Mucosa of stomach (tissue), 1 donor: ENCODE measurements around the gene LPCAT2.

Experiments
- H3K27me3 ChIP-seq: one replicate; pipeline ENCODE4 v1.7.0; 2013; ENCODE audit warnings: mild to moderate bottlenecking, low read length; ENCODE audit not compliant: control insufficient read depth, insufficient read depth
- H3K36me3 ChIP-seq: one replicate; pipeline ENCODE4 v1.7.0; 2013; ENCODE audit warnings: low read length; ENCODE audit not compliant: control insufficient read depth, insufficient read depth
- H3K4me1 ChIP-seq: one replicate; pipeline ENCODE4 v1.7.0; 2013; ENCODE audit warnings: mild to moderate bottlenecking, low read length; ENCODE audit not compliant: control insufficient read depth, insufficient read depth
- H3K4me3 ChIP-seq: one replicate; pipeline ENCODE4 v1.7.0; 2013; ENCODE audit warnings: low read length
- H3K9ac ChIP-seq: one replicate; pipeline ENCODE4 v1.7.0; 2013; ENCODE audit warnings: mild to moderate bottlenecking, low read length, moderate library complexity
- H3K9me3 ChIP-seq: one replicate; pipeline ENCODE4 v1.7.0; 2013; ENCODE audit warnings: mild to moderate bottlenecking, low read length, moderate library complexity; ENCODE audit not compliant: control insufficient read depth
- donor health status: Pancreatic carcinoma.

Gene LPCAT2

DNA sequence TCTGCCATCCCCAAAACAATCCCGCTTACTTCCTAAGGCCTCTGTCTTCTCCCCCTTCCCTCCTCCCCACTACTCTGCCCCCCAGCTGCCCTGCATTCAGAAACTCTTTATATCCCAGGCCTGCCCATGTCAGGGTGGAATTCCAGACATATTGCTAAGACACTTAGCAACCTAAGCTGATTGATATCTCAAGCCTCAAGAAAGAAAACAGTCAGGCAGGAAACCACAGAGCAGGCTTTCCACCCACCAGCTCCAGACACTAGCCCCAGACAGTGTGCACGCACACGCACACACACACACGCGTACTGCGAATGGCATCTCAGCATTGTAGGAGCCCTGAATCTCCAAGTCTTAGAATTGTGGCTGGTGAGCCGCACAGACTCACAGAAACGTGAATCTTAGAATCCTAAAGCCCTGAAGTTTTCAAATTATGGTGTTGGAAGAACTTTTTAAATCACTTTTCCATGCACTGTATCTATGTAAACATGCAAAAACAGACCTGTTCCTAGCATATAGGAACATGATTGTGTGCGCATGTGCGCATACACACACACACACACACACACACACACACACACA lies 8.8 kb upstream of the LPCAT2 start:
- H3K27me3 ChIP-seq: no peaks in the 10 kb centered on the region
- no peak overlapping the region for H3K4me3 ChIP-seq
- no peaks in the 10 kb centered on the region for H3K36me3 ChIP-seq
- H3K9ac ChIP-seq: peak overlapping the region; percentile 2
- peaks cover 47% of the 10 kb centered on the region for H3K4me1 ChIP-seq
- no peaks in the 10 kb centered on the region for H3K9me3 ChIP-seq

DNA sequence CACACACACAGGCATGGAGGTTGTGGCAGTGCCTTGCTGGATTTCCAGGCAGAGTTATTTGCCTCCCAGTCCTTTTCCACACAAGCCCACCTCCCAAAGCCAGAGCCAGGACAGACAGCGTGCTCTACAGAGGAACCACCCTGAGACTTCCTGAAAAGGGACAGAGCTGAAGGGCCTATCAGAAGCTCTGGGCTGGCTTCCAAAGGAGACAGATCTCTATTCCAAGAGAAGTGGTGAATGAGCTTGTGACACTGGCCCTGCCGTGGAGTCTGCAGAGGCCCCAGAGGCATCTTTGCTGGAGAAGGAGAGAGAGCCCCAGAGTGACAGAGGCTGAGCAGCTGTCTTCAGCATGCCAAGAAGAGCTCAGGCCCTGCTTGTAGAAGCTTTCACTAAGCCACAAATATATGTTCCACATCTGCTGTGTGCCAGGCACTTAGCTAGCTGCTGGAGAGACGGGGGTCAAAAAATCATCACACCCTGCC lies 8.3 kb upstream of the LPCAT2 start:
- no peak overlapping the region for H3K4me3 ChIP-seq
- H3K9me3 ChIP-seq: no peaks in the 10 kb centered on the region
- no peaks in the 10 kb centered on the region for H3K27me3 ChIP-seq
- H3K36me3 ChIP-seq: no peaks in the 10 kb centered on the region
- peak overlapping the region; percentile 2 for H3K9ac ChIP-seq
- peaks cover 47% of the 10 kb centered on the region for H3K4me1 ChIP-seq

DNA sequence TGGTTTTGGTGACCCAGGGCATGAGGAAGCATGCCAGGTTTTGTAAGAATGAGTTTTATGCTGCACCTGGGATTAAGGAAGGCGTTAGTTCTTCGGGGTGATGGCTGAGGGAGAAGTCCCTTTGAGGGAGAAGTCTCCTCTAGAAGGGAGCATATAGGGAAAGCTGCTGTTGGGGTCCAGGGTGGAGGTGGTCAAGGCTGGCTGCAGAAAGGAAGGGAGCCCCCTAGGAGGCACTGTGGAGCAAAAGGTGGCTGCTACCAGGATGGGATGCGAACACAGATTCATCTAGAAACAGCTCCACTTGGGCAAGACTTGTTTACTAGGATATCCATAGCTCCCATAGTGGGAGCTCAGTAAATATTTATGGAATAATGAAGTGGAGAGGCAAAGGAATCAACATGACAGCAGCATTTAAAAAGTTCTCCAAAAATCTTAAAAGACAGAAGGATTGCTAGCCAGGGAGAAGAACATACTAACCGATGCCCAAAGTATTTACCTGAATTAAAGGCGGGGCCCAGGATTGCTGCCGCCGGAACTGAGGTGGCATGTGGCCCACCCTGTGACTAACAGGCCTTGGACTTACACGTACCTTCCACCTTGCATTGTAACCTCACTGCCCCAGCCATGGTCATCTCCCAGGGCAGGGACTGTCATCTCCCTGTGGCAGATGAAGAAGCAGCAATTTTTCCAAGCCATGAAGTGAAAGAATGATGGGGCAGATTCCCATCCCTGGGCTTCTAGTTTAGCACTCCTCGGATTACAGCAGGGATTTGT lies 7.1 kb upstream of the LPCAT2 start:
- Histone ChIP-seq H3K9ac (no peak overlapping the region), H3K27me3 (no peaks in the 10 kb centered on the region), H3K4me1 (peaks cover 47% of the 10 kb centered on the region), H3K4me3 (no peak overlapping the region), H3K36me3 (no peaks in the 10 kb centered on the region), H3K9me3 (no peaks in the 10 kb centered on the region)

DNA sequence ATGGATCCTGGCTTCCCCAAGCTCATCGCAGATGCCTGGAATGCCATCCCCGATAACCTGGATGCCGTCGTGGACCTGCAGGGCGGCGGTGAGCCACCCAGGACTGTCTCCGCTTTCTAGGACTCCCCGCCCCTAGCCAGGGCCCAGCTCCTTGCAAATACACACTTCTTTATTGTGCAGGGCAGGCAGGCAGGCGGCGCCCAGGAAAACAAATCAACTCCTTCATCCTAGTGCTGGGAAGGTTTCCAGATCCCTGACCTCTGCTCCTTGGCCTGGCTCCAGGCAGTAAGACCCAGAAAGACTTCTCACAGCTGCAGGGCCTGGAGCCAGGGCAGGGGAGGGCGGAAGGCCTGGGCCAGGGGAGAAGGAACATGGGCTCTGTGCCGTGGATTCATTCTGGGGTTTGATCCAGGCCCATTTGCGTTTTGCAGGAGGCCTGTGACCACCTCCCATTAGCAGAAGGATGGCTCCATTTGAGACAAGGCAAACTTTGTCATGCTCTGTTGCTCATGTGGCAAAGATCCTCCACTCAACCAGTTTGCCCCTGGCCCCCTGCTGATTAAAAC lies 6.0 kb upstream of the LPCAT2 start:
- Histone ChIP-seq H3K9ac (no peak overlapping the region), H3K27me3 (no peaks in the 10 kb centered on the region), H3K4me1 (peaks cover 47% of the 10 kb centered on the region), H3K36me3 (no peaks in the 10 kb centered on the region), H3K4me3 (no peak overlapping the region), H3K9me3 (no peaks in the 10 kb centered on the region)

DNA sequence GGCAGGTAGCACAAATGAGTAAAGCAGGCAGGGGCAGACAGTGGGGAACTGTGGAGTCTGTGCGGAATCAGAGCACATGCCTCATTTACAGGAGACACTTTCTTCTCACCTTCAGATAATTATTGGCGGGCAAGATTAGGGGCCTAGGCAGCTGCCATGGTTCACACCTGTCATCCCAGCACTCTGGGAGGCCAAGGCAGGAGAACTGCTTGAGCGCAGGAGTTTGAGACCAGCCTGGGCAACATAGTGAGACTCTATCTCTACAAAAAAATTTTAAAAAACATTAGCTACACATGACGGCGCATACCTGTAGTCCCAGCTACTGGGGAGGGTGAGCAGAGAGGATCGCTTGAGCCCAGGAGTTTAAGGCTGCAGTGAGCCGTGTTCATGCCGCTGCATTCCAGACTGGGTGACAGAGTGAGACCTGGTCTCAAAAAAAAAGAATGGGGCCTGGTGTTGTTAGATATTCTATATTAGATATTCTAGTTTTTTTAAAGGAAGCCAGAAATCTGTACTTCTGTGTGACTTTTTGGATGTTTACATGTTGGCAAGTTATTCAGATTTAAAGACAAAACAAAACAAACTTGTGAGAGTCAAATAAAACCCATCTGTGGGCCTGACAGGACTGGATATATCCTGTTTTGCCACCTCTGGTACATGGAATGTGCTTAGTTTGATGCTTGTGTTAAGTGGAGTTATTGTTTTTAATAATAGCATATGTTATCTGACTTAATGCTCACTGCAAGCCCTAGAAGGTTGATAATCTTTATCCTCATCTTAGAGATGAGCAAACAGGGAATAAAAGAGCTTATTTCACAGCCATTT lies 4.9 kb upstream of the LPCAT2 start:
- Histone ChIP-seq H3K27me3 (no peaks in the 10 kb centered on the region), H3K36me3 (no peaks in the 10 kb centered on the region), H3K4me3 (no peak overlapping the region), H3K9ac (no peak overlapping the region), H3K9me3 (no peaks in the 10 kb centered on the region), H3K4me1 (peaks cover 47% of the 10 kb centered on the region)

DNA sequence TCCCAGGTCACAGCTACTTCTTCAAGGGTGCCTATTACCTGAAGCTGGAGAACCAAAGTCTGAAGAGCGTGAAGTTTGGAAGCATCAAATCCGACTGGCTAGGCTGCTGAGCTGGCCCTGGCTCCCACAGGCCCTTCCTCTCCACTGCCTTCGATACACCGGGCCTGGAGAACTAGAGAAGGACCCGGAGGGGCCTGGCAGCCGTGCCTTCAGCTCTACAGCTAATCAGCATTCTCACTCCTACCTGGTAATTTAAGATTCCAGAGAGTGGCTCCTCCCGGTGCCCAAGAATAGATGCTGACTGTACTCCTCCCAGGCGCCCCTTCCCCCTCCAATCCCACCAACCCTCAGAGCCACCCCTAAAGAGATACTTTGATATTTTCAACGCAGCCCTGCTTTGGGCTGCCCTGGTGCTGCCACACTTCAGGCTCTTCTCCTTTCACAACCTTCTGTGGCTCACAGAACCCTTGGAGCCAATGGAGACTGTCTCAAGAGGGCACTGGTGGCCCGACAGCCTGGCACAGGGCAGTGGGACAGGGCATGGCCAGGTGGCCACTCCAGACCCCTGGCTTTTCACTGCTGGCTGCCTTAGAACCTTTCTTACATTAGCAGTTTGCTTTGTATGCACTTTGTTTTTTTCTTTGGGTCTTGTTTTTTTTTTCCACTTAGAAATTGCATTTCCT lies 3.4 kb upstream of the LPCAT2 start:
- Histone ChIP-seq H3K4me3 (no peak overlapping the region), H3K9me3 (no peaks in the 10 kb centered on the region), H3K27me3 (no peaks in the 10 kb centered on the region), H3K4me1 (peaks cover 48% of the 10 kb centered on the region), H3K9ac (no peak overlapping the region), H3K36me3 (no peaks in the 10 kb centered on the region)

DNA sequence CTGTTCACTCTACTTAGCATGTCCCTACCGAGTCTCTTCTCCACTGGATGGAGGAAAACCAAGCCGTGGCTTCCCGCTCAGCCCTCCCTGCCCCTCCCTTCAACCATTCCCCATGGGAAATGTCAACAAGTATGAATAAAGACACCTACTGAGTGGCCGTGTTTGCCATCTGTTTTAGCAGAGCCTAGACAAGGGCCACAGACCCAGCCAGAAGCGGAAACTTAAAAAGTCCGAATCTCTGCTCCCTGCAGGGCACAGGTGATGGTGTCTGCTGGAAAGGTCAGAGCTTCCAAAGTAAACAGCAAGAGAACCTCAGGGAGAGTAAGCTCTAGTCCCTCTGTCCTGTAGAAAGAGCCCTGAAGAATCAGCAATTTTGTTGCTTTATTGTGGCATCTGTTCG lies 2.8 kb upstream of the LPCAT2 start:
- no peaks in the 10 kb centered on the region for H3K9me3 ChIP-seq
- no peak overlapping the region for H3K4me3 ChIP-seq
- peaks cover 42% of the 10 kb centered on the region for H3K4me1 ChIP-seq
- H3K36me3 ChIP-seq: no peaks in the 10 kb centered on the region
- H3K9ac ChIP-seq: no peak overlapping the region
- H3K27me3 ChIP-seq: no peaks in the 10 kb centered on the region

DNA sequence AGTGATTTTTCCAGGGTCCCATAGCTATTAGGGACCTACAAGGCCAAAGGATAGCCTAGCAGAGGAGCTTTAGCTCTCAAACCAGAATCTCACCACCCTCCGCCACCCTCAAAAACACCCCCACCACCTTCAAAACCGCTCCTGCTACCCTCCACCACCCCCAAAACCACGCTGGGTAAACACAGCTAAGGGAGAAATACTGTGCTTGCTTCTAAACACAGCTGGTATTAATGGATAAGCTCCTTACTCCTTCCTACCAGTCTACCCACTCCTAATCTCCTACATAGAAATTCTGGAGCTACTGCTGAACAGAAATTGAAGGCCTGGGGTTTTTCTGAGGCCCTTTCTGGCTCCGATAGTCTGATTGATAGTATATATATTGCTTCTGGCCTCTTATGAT lies 2.2 kb upstream of the LPCAT2 start:
- Histone ChIP-seq H3K9me3 (no peaks in the 10 kb centered on the region), H3K9ac (no peak overlapping the region), H3K4me1 (peaks cover 35% of the 10 kb centered on the region), H3K4me3 (no peak overlapping the region), H3K27me3 (no peaks in the 10 kb centered on the region), H3K36me3 (no peaks in the 10 kb centered on the region)

DNA sequence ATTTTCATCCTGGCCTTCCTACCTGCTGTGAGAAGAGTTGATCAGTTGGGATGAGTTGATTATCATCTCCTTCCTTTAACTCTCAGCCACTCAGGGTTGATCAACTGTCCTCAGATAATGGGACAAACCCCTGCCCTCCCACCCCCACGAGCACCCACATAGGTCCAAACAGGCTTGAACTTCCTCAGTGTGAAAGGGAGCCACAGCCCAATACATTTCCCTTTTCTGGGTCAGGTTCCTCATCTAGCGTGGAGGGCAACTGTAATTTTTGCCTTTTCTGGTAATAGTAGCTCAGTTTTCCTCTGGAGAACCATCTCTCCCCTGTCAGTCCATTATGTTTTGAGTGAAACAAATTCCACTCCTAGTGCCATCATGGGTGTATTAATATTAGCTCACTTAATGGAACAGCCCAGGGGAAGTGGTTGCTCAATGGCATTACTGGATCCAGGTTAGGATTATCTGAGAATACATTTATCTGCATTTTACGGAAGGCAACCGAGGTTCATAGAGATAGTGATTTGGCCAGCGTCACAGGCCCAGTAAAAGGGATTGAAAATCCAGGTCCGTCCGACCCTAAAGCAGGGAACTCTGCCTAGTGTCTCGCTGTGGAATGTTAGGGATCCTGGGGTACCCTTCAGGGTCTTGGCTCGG lies 476 bp upstream of the LPCAT2 start:
- Histone ChIP-seq H3K4me1 (peaks cover 18% of the 10 kb centered on the region), H3K9ac (peak overlapping the region; percentile 72), H3K36me3 (no peaks in the 10 kb centered on the region), H3K9me3 (no peaks in the 10 kb centered on the region), H3K4me3 (peak overlapping the region; percentile 15), H3K27me3 (no peaks in the 10 kb centered on the region)

DNA sequence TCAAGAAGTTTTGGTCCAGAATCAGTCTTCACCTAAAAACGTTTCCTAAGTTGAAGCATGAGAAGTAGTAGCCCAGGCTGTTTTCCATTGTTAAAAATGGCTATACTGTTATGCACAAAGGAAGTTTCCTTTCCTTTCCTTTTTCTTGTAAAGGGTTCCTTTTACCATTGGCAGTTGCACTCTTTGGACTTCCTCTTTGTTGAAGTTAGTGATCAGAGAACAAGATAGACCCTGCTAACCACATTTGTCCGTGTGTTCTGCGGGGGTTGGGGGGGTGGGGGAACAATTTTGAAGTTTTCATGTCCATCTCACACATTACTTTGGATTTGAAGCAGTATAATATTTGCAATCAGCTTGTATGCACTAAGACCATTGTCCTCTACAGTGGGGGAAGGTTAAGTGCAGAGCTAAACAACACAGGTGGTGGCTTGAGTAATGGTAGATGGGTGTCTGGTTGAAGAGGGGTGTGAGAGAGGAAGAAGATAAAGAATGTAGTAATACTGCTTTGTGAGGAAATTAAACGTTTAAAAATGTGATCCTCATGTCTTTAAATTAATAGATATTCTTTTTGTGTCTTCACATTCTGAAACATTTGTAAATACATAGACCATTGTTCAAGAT lies 1.4 kb downstream of the LPCAT2 start:
- Histone ChIP-seq H3K36me3 (no peaks in the 10 kb centered on the region), H3K9me3 (no peaks in the 10 kb centered on the region), H3K4me1 (peaks cover 9% of the 10 kb centered on the region), H3K4me3 (no peak overlapping the region), H3K27me3 (no peaks in the 10 kb centered on the region), H3K9ac (no peak overlapping the region)

DNA sequence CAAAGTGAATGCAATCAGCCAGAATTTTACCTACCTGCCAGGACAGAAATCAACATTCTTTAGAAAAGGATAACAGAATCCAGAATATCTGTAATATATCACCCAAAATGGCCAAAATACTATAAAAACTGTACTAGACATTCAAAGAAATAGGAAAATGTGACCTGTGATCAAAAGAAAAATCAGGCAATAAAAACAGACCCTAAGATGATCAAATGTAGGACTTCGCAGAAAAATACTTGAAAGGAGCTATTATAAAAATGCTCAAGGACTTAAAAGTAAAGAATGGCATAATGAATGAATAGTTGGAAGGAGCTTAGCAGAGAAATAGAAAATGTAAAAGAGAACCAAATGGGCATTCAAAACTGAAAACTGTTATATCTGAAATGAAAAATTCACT lies 4.1 kb downstream of the LPCAT2 start:
- Histone ChIP-seq H3K27me3 (no peaks in the 10 kb centered on the region), H3K9me3 (no peaks in the 10 kb centered on the region), H3K4me1 (peaks cover 9% of the 10 kb centered on the region), H3K4me3 (no peak overlapping the region), H3K36me3 (no peaks in the 10 kb centered on the region), H3K9ac (no peak overlapping the region)
